Measurements from ENCODE around the gene EPHA5.
"Not testable (repeated sequence)": the region's sequence is repeated elsewhere in the genome, so short reads cannot be mapped to it uniquely, and the experiment has no call there.

EPHA5 gene

GRCh38 chr4:65337371-65337770, 332.9 kb downstream of the EPHA5 start:
- no peak for DNase-seq (ENCODE audit: insufficient read length, low spot score)
- no peak for FAIRE-seq
- TF ChIP-seq TAF1 (IDR thresholded peaks at IDR 0.05; ENCODE audit: low read depth, low read length) (no peak), POLR2AphosphoS5 (IDR thresholded peaks at IDR 0.05; ENCODE audit: low read depth, low read length) (no peak), POLR2A (IDR thresholded peaks at IDR 0.05; ENCODE audit: low read depth, low read length) (no peak), POU2F2 (IDR thresholded peaks at IDR 0.05; ENCODE audit: low read depth, low read length) (no peak)

- no peak for TF ChIP-seq SPI1 (IDR thresholded peaks at IDR 0.05; ENCODE audit: low read depth, low read length)
- no peak for TF ChIP-seq POLR2AphosphoS5 (IDR thresholded peaks at IDR 0.05; ENCODE audit: low read depth, low read length)
- TF ChIP-seq POLR2A (IDR thresholded peaks at IDR 0.05; ENCODE audit: low read depth, low read length): no peak
- TF ChIP-seq POU2F2 (IDR thresholded peaks at IDR 0.05; ENCODE audit: low read depth, low read length): no peak
- no peak for TF ChIP-seq TAF1 (IDR thresholded peaks at IDR 0.05; ENCODE audit: low read depth, low read length)
- no peak for TF ChIP-seq PAX5 (IDR thresholded peaks at IDR 0.05; ENCODE audit: insufficient read depth, low read length, severe bottlenecking)
- no peak for FAIRE-seq
Measured at GRCh38 chr4:65336465-65336864, 333.8 kb downstream of the EPHA5 start.

DNA sequence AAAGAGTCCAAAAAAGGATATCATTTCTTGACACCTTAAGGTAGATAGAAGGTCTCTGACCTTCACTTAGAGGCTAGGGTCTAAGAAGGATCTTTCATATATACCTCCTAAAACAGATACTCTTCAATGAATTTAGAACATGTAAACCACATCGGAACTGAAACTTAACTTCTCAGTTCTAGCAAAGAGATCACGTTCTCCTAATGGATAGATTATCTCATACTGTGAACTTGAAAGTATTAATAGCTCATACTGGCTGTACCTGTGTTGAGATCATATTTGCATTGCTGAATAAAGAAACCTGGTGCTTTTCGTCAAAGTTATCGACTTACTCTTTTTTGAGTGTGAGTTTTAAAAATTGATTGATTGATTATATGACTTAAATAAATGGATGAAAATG, 353.8 kb downstream of the EPHA5 start:
- no peak for DNase-seq (ENCODE audit: insufficient read length, low spot score)
- FAIRE-seq: no peak
- no peak for TF ChIP-seq POLR2AphosphoS5 (IDR thresholded peaks at IDR 0.05; ENCODE audit: low read depth, low read length)
- TF ChIP-seq SPI1 (IDR thresholded peaks at IDR 0.05; ENCODE audit: low read depth, low read length): no peak
- no peak for TF ChIP-seq PAX5 (IDR thresholded peaks at IDR 0.05; ENCODE audit: insufficient read depth, low read length, severe bottlenecking)
- TF ChIP-seq TAF1 (IDR thresholded peaks at IDR 0.05; ENCODE audit: low read depth, low read length): no peak
- no peak for TF ChIP-seq POU2F2 (IDR thresholded peaks at IDR 0.05; ENCODE audit: low read depth, low read length)
- TF ChIP-seq POLR2A (IDR thresholded peaks at IDR 0.05; ENCODE audit: low read depth, low read length): no peak

More at GRCh38 chr4:65336465-65336864, 333.8 kb downstream of the EPHA5 start:
- DNase-seq (ENCODE audit: insufficient read length, low spot score): no peak

DNA sequence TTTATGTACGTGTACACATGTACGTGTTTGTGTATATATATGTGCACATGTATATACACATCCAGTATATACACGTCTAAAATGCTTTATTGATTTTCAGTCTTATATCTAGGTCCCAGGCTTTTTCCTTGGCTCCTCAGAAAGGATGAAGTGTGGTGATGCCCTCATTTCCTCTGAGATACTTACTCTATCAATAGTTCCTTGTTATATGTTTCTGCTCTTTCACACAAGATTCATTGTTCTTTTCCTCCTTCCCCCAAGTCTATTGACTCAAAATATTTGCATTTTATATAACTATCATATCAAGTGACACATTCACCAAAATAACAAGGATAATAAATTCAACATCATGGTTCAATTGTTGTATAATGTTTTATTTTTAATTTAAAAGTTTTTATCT, 359.2 kb downstream of the EPHA5 start:
- FAIRE-seq (no peak), DNase-seq (ENCODE audit: insufficient read length, low spot score) (no peak)
- TF ChIP-seq TAF1 (IDR thresholded peaks at IDR 0.05; ENCODE audit: low read depth, low read length): no peak

DNA sequence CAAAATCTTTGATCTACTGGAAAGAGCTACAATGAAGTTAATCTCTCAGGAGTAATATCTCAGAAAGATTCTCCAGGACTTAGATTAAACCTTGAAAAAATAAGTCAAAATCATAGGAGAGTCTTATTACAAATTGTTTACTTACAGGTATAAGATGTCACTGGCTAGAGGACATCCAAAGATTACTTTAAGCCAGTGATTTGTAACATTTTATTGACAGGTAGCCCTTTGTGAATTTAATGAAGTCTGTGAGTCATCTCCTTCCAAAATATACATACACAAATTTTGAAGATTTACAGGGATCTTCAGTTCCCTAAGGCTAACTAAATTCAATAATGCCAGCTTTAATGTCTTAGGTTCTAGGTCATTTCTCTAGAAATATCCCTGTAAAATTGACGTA, 359.7 kb downstream of the EPHA5 start:
- FAIRE-seq (no peak), DNase-seq (ENCODE audit: insufficient read length, low spot score) (no peak)
- TF ChIP-seq POLR2A (IDR thresholded peaks at IDR 0.05; ENCODE audit: low read depth, low read length) (no peak), POU2F2 (IDR thresholded peaks at IDR 0.05; ENCODE audit: low read depth, low read length) (no peak), SPI1 (IDR thresholded peaks at IDR 0.05; ENCODE audit: low read depth, low read length) (no peak), POLR2AphosphoS5 (IDR thresholded peaks at IDR 0.05; ENCODE audit: low read depth, low read length) (no peak), PAX5 (IDR thresholded peaks at IDR 0.05; ENCODE audit: insufficient read depth, low read length, severe bottlenecking) (no peak), TAF1 (IDR thresholded peaks at IDR 0.05; ENCODE audit: low read depth, low read length) (no peak)

DNA sequence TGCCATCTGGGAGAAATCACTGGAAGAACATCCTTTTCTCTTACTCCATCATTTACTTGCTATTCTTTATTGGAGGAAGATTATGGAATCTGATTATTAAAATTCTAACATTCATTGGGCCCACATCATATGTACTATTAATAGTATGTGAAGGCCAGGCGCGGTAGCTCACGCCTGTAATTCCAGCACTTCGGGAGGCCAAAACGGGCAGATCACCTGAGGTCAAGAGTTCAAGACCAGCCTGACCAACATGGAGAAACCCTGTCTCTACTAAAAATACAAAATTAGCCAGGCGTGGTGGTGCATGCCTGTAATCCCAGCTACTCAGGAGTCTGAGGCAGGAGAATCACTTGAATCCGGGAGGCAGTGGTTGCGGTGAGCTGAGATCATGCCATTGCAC, 361.7 kb downstream of the EPHA5 start:
- not testable (repeated sequence) for FAIRE-seq

DNA sequence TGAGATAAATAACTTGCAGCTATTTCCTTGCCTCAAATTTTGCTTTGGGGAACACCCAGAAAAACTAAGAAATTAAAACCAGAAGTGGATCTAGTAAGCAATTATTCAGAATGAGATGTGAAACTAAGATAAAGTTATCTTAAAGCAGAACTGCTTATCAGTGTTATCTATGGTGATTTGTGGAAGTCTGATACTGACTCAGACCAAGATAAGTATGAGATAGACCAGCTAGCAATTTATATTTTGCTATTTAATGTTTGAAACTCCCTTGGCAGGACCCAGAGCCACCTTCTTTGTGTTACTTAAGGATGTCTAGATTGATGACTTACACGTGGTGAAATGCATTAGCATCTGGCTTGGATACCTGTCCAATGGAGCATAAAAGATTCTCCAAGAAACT, 368.1 kb downstream of the EPHA5 start:
- no peak for DNase-seq (ENCODE audit: insufficient read length, low spot score)
- no peak for TF ChIP-seq PAX5 (IDR thresholded peaks at IDR 0.05; ENCODE audit: insufficient read depth, low read length, severe bottlenecking)
- 0 out of 2 replicates have a peak, but pooled peaks have one; percentile 15 for TF ChIP-seq SPI1 (IDR thresholded peaks at IDR 0.05; ENCODE audit: low read depth, low read length)
- TF ChIP-seq POU2F2 (IDR thresholded peaks at IDR 0.05; ENCODE audit: low read depth, low read length): no peak
- no peak for FAIRE-seq

More for the DNA sequence above, 361.7 kb downstream of the EPHA5 start:
- DNase-seq (ENCODE audit: insufficient read length, low spot score): not testable (repeated sequence)

GRCh38 chr4:65296246-65296645, 374.0 kb downstream of the EPHA5 start:
- TF ChIP-seq POLR2A (IDR thresholded peaks at IDR 0.05; ENCODE audit: low read depth, low read length) (no peak), SPI1 (IDR thresholded peaks at IDR 0.05; ENCODE audit: low read depth, low read length) (no peak), TAF1 (IDR thresholded peaks at IDR 0.05; ENCODE audit: low read depth, low read length) (no peak), PAX5 (IDR thresholded peaks at IDR 0.05; ENCODE audit: insufficient read depth, low read length, severe bottlenecking) (no peak), POLR2AphosphoS5 (IDR thresholded peaks at IDR 0.05; ENCODE audit: low read depth, low read length) (no peak), POU2F2 (IDR thresholded peaks at IDR 0.05; ENCODE audit: low read depth, low read length) (no peak)
- FAIRE-seq (no peak), DNase-seq (ENCODE audit: insufficient read length, low spot score) (no peak)

- FAIRE-seq: no peak
- no peak for DNase-seq (ENCODE audit: insufficient read length, low spot score)
- TF ChIP-seq SPI1 (IDR thresholded peaks at IDR 0.05; ENCODE audit: low read depth, low read length) (no peak), PAX5 (IDR thresholded peaks at IDR 0.05; ENCODE audit: insufficient read depth, low read length, severe bottlenecking) (no peak), POU2F2 (IDR thresholded peaks at IDR 0.05; ENCODE audit: low read depth, low read length) (no peak), POLR2AphosphoS5 (IDR thresholded peaks at IDR 0.05; ENCODE audit: low read depth, low read length) (no peak), POLR2A (IDR thresholded peaks at IDR 0.05; ENCODE audit: low read depth, low read length) (no peak), TAF1 (IDR thresholded peaks at IDR 0.05; ENCODE audit: low read depth, low read length) (no peak)
Measured at GRCh38 chr4:65287071-65287470, 383.2 kb downstream of the EPHA5 start.

All from GM12891 (cell line).